Uterus (tissue), 2 donors: Measurements from ENCODE around the gene DNMT1.

Source experiments
- POLR2A ChIP-seq, 2 donors: fragments of 450-650 bp; IDR thresholded peaks; one replicate each; pipeline ENCODE4 v1.6.1; 2016; ENCODE audit warnings: antibody characterized with exemption in 2 of 2, mild to moderate bottlenecking in 1 of 2, moderate library complexity in 1 of 2
- TF ChIP-seq, protein P1 (sequence below), 4 experiments: fragments of 200-600 bp in 2 of 4; fragments of 450-650 bp in 2 of 4; sonication (generic) in 2 of 4; IDR thresholded peaks; one replicate each; pipeline ENCODE4 v1.5.1; 2016 to 2019; ENCODE audit warnings: antibody characterized with exemption in 4 of 4, mild to moderate bottlenecking in 2 of 4, moderate library complexity in 1 of 4

DNA sequence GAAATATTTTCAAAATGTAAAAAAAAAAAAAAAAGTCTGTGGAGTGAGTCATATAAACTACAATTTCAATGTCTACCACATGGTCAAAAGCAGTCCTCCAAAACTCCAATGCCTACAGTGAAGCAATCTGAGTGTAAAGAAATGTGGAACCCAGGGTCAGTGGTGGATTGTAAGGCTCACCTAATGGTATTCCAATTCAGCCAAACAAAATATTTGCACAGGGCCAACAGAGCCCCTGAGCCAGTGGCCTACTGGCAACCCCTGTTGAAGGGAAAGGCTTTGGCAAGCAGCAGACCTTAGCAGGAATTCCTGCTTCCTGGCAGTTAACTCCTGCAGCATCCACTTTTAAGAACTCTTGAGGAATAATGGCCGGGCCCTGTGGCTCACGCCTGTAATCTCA, 3.4 kb downstream of the DNMT1 start:
- TF ChIP-seq, protein P1, sequence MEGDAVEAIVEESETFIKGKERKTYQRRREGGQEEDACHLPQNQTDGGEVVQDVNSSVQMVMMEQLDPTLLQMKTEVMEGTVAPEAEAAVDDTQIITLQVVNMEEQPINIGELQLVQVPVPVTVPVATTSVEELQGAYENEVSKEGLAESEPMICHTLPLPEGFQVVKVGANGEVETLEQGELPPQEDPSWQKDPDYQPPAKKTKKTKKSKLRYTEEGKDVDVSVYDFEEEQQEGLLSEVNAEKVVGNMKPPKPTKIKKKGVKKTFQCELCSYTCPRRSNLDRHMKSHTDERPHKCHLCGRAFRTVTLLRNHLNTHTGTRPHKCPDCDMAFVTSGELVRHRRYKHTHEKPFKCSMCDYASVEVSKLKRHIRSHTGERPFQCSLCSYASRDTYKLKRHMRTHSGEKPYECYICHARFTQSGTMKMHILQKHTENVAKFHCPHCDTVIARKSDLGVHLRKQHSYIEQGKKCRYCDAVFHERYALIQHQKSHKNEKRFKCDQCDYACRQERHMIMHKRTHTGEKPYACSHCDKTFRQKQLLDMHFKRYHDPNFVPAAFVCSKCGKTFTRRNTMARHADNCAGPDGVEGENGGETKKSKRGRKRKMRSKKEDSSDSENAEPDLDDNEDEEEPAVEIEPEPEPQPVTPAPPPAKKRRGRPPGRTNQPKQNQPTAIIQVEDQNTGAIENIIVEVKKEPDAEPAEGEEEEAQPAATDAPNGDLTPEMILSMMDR (IDR thresholded peaks at IDR 0.05): no peak
- no peak for TF ChIP-seq POLR2A (IDR thresholded peaks at IDR 0.05)
